Fibroblast of pulmonary artery (primary cell): ENCODE data around the gene NPEPL1.

Experiments used
- DNase-seq: peaks from one replicate; pipeline ENCODE4 v3.0.0-alpha.2; 2010; ENCODE audit warnings: low read depth
- H3K4me3 ChIP-seq: replicated peaks from 2 replicates; pipeline ENCODE4 v1.5.1; 2011; ENCODE audit warnings: low read depth, mild to moderate bottlenecking, control low read depth, low read length, moderate library complexity
- TF ChIP-seq, protein P1 (sequence below): IDR thresholded peaks from 2 replicates; pipeline ENCODE4 v1.5.1; 2011; ENCODE audit warnings: mild to moderate bottlenecking, control low read depth, low read length, inconsistent platforms; ENCODE audit errors: missing control alignments

NPEPL1 gene

DNA sequence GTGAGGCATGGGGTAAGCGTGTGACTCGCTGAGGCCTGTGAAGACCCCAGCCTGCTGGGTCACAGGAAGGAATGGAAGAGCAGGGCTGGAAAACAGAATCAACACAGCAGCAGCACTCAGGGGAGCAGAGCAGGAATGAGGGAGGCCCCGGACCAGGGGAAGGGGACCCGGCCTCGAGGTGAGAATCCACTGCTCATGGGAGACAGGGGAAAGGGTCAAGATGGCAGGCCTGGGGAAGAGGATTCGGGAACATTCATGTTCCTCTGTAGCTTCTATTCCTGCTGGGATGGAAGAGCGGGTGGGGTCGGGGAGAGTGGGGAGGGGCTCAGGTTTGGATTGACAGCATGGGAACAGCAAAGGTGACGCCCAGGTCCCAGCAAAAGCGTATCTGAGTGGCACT is 59.4 kb downstream of the NPEPL1 start:
- TF ChIP-seq, protein P1, sequence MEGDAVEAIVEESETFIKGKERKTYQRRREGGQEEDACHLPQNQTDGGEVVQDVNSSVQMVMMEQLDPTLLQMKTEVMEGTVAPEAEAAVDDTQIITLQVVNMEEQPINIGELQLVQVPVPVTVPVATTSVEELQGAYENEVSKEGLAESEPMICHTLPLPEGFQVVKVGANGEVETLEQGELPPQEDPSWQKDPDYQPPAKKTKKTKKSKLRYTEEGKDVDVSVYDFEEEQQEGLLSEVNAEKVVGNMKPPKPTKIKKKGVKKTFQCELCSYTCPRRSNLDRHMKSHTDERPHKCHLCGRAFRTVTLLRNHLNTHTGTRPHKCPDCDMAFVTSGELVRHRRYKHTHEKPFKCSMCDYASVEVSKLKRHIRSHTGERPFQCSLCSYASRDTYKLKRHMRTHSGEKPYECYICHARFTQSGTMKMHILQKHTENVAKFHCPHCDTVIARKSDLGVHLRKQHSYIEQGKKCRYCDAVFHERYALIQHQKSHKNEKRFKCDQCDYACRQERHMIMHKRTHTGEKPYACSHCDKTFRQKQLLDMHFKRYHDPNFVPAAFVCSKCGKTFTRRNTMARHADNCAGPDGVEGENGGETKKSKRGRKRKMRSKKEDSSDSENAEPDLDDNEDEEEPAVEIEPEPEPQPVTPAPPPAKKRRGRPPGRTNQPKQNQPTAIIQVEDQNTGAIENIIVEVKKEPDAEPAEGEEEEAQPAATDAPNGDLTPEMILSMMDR = no peak
- DNase-seq = no peak
- no peak overlapping the region for H3K4me3 ChIP-seq

DNA sequence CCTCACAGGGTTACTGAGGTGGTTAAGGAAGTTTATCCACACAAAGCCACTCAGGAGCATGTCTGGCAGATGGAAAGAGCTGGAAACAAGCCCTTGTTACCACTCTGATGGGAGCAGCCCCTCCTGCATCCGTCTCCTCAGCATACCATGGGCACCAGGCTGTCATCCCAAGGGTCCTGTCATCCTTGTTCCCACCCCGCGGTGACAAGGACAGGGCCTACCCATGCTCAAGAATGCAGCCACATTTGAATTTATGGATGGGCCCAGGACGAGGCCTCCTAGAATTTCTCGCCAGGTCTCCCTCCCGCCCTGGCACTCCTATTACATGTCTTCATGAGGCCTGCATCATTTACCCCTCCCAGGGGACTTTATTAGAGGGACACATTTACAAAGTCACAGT is 60.0 kb downstream of the NPEPL1 start:
- no peak overlapping the region for H3K4me3 ChIP-seq
- TF ChIP-seq, protein P1 = no peak
- no peak for DNase-seq

DNA sequence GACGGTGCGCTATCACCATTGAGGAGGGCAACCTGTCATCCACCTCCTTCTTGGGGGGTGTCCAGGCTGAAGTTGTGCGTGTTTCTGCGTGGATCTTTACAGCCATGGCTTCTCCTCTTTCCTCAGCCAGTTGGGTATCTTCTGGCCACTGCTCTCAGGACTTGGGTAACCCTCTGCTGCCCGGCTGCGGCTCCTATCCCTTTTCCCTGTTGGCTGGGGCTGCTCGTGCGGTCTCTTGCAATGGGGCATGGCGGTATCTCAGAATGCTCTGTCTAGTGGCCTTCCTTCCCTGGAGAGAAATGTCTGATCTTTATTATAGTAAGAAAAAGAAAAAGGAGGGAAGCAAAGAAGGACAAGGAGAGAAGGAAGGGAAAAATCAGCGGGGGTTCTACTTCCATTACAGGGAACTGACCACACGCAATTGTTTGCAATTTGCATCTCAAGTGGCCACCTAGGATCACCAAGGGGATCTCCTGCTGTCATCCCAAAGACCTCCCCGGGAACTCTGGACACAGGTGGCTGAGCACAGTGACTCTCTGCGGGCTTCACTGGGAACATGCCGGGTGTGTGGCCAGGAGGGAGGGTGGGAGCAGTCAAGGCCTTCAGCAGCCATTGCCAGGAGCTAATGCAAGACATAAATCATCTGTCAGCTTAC is 60.8 kb downstream of the NPEPL1 start:
- TF ChIP-seq, protein P1 = no peak
- H3K4me3 ChIP-seq = no peak overlapping the region
- DNase-seq = no peak

DNA sequence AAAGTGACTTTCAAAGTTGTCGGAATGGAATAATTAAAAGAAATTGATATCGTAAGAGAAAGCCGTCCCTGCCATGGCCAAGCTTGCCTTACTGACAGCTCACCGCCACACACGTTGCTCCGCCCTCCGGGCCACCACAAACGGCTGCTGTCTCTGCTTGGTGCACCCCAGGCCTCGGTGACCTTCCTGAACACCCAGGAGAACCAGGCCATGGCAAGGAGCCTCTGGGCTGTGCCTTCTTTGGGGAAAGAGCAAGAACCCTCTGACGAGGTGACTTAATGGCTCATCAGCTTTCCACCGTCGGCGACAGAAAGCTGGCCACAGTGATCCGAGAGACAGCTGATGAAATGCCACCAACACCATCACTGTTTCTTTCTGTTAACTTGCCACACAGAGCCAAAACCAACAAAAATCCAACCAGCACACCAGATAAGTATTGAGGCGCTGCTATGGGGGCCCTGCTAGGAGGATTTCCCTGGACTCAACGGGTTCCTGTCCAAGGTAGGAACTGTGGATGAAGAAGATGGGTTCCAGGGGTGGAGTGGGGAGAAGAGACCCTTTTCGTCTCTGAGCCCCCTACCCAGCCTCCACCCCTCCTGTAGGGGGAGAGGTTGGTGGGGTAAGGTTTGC is 61.4 kb downstream of the NPEPL1 start:
- TF ChIP-seq, protein P1 = no peak
- H3K4me3 ChIP-seq = no peak overlapping the region
- DNase-seq = no peak

DNA sequence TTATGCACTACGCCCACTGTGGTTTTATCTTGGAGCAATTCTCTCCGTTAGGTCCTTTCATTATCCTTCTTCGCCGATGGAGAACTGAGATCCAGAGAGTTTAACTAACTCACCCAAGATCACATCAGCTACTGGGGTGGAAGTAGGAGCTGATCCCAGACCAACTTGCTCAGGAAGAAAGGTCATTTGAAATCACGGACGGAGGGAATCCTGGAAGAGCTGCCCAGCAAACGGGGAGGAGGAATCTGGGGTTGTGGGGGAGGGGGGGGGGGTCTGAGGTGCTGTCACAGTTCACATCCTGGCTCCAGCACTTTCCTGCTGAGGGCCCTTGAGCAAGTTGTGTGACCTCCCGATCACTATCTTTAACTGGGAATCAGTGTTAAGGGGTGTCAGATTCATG is 62.0 kb downstream of the NPEPL1 start:
- TF ChIP-seq, protein P1 = no peak
- no peak overlapping the region for H3K4me3 ChIP-seq
- DNase-seq = no peak

DNA sequence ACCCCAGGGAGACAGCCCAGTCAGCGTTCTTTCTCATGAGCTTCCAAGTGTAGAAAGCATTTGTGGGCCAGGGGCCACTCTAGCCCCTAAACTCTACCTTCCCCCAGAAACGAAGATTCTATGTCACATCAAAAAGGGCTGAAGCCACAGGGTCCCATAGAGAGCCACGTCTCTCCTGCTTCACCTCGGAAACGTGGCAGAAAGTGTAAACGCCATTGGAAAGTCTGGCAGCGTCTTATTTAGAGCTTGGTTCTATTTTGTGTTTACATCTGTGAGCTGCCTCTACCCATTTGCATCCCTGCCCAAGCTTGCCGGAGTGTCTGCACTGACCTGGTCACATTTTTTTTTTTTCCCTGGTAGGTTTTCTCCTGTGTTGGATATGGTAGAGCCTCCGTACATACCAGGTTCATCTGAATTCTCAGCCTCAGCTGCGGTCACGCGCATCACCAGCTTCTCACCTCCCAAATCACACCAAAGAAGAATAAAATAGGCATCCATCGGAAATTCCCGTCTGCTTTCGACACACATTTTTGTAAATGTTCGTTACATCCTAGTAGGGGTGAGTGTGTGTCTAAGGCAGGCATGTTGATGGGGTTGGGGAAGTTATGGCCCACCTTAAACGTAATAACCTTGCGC is 62.6 kb downstream of the NPEPL1 start:
- no peak overlapping the region for H3K4me3 ChIP-seq
- DNase-seq = no peak
- TF ChIP-seq, protein P1 = no peak
